ENCODE results near the gene RAB11FIP2. TPM values are rescaled to one million over a fixed set of nuclear protein-coding genes. Genes with fewer than 3 reads are reported as not detected.

The RAB11FIP2 gene
- total and polyA plus RNA-seq, 2 of the 8 experiments (the other 6 are each of a cell fraction or from before 2014, with no cell fraction given): 3.1 to 12.7 TPM

DNA sequence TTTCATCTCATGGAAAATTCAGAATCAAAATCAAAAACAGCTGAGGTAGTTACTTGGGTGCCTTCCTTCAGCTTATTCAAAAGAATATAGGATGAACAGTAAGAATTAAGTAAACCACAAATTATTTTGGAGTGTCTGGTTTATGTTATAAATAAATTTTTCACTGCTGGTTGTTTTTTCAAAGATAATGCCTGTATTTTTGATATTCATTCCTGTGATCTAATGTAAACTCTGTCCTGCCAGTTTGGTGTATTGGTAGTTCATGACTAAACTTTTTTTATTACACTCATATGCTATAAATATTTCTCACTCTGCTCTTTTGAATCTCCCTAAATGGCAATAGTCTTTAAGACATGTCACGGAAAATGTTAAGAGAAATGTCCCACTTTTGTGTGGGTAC is 11.6 kb upstream of the RAB11FIP2 start:
- no peak overlapping the region for H2BK5ac ChIP-seq (ENCODE audit: low read depth, low read length)
- H4K8ac ChIP-seq (ENCODE audit: extremely low read depth, insufficient read depth, low read length): no peak overlapping the region
- H2BK12ac ChIP-seq (ENCODE audit: low read depth, low read length): no peak overlapping the region
- H2BK120ac ChIP-seq (replicated peaks; ENCODE audit: low read depth, low read length): no peak overlapping the region
- H2BK15ac ChIP-seq (ENCODE audit: low read length): no peak overlapping the region
- ChIA-PET CTCF (ENCODE audit: partially characterized antibody) (no interaction called here), POLR2A (ENCODE audit: partially characterized antibody) (no interaction called here)
- H3K4me2 ChIP-seq (ENCODE audit: insufficient read depth in 1 of 2, low read depth in 2 of 2, low read length in 2 of 2): no peak overlapping the region
- no peak overlapping the region for H3K18ac ChIP-seq (ENCODE audit: extremely low read depth, low read length)
- H3K4me3 ChIP-seq (ENCODE audit: extremely low read depth in 1 of 4, insufficient read depth in 2 of 4, low read depth in 3 of 4, low read length in 4 of 4): no peak overlapping the region
- no peaks in the 10 kb centered on the region for H3K79me2 ChIP-seq (ENCODE audit: control insufficient read depth in 1 of 2, insufficient read depth in 2 of 2, low read length in 2 of 2)
- H3K9ac ChIP-seq (replicated peaks in 1 of 4; ENCODE audit: extremely low read depth in 1 of 4, low read depth in 3 of 4, low read length in 3 of 4): no peak overlapping the region
- peaks cover 0 to 6% (median 5%) of the 10 kb centered on the region in 4 experiments; a peak in 4 of 7 replicates for H3K4me1 ChIP-seq (replicated peaks in 1 of 4; ENCODE audit: control insufficient read depth in 3 of 4, insufficient read depth in 4 of 4, low read length in 3 of 4)
- no peak overlapping the region for H2BK20ac ChIP-seq (ENCODE audit: low read length)
- FAIRE-seq (no peak), DNase-seq (ENCODE audit: low read depth in 1 of 2, low spot score in 2 of 2) (no peak)
- no peak overlapping the region for H4K91ac ChIP-seq (replicated peaks; ENCODE audit: insufficient read length, low read length)
- no peak overlapping the region for H3K23ac ChIP-seq (ENCODE audit: insufficient read length)
- H4K20me1 ChIP-seq (replicated peaks in 1 of 2; ENCODE audit: control insufficient read depth in 1 of 2, insufficient read depth in 2 of 2, low read length in 2 of 2): no peaks in the 10 kb centered on the region
- H3K23me2 ChIP-seq (ENCODE audit: low read depth, low read length): no peaks in the 10 kb centered on the region
- H2AK5ac ChIP-seq (ENCODE audit: low read depth, low read length): no peak overlapping the region
- no peak overlapping the region for H3K27ac ChIP-seq (ENCODE audit: low read depth, low read length)
- no peak overlapping the region for H2AFZ ChIP-seq (ENCODE audit: low read length)
- no peak overlapping the region for H4K5ac ChIP-seq (ENCODE audit: insufficient read length, low read depth, low read length)
- H3K36me3 ChIP-seq (ENCODE audit: control insufficient read depth in 2 of 4, insufficient read depth in 4 of 4, low read length in 3 of 4): no peaks in the 10 kb centered on the region
- H3K9me3 ChIP-seq (ENCODE audit: insufficient read depth in 2 of 2, low read depth in 1 of 2, low read length in 1 of 2): no peaks in the 10 kb centered on the region
- WGBS, 2 experiments (ENCODE audit: extremely low coverage in 1 of 2, insufficient coverage in 1 of 2, insufficient read length in 1 of 2, insufficient replicate concordance in 2 of 2, low coverage in 1 of 2, low lambda C conversion rate in 2 of 2, missing lambda C conversion rate in 1 of 2): 100% methylated on average over 1 of the region's 1 CpG; no CpG with 5 or more reads in 1 of the 2 experiments
- no peaks in the 10 kb centered on the region for H3K27me3 ChIP-seq (replicated peaks in 1 of 4; ENCODE audit: control insufficient read depth in 3 of 4, extremely low read depth in 1 of 4, insufficient read depth in 3 of 4, low read length in 3 of 4)
- H3K14ac ChIP-seq (ENCODE audit: insufficient read length): no peak overlapping the region
- H3K79me1 ChIP-seq (ENCODE audit: low read depth, low read length): no peaks in the 10 kb centered on the region
- H3K56ac ChIP-seq (replicated peaks; ENCODE audit: insufficient read length, low read depth, low read length): no peak overlapping the region
- H3K4ac ChIP-seq (replicated peaks; ENCODE audit: insufficient read length, low read depth, low read length): no peak overlapping the region
- no peak for TF ChIP-seq ZNF274 (IDR thresholded peaks at IDR 0.05; ENCODE audit: borderline replicate concordance, extremely low read depth, low read length)
- TF ChIP-seq, protein P1, sequence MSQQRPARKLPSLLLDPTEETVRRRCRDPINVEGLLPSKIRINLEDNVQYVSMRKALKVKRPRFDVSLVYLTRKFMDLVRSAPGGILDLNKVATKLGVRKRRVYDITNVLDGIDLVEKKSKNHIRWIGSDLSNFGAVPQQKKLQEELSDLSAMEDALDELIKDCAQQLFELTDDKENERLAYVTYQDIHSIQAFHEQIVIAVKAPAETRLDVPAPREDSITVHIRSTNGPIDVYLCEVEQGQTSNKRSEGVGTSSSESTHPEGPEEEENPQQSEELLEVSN (IDR thresholded peaks at IDR 0.05): no peak
- no peak for TF ChIP-seq SUZ12 (IDR thresholded peaks at IDR 0.05; ENCODE audit: low read length)
- TF ChIP-seq, protein P2, sequence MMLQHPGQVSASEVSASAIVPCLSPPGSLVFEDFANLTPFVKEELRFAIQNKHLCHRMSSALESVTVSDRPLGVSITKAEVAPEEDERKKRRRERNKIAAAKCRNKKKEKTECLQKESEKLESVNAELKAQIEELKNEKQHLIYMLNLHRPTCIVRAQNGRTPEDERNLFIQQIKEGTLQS (IDR thresholded peaks at IDR 0.05; ENCODE audit: insufficient read depth, low read depth, low read length): no peak
- no peak for TF ChIP-seq KDM4A (IDR thresholded peaks at IDR 0.05; ENCODE audit: low read depth, low read length, severe bottlenecking)
- no peak for TF ChIP-seq TBP (IDR thresholded peaks at IDR 0.05; ENCODE audit: low read depth, low read length)
- TF ChIP-seq CBX5 (IDR thresholded peaks at IDR 0.05; ENCODE audit: low read depth, low read length): no peak
- no peak for TF ChIP-seq HDAC6 (IDR thresholded peaks at IDR 0.05; ENCODE audit: low read depth, low read length)
- no peak for TF ChIP-seq KDM5A (IDR thresholded peaks at IDR 0.05; ENCODE audit: low read length)
- TF ChIP-seq SP1 (IDR thresholded peaks at IDR 0.05; ENCODE audit: low read depth, low read length): no peak
- no peak for TF ChIP-seq PHF8 (conservative IDR thresholded peaks at IDR 0.05; ENCODE audit: low read depth, low read length)
- TF ChIP-seq FOSL1 (IDR thresholded peaks at IDR 0.05; ENCODE audit: insufficient read depth, low read depth, low read length): no peak
- TF ChIP-seq SRF (IDR thresholded peaks at IDR 0.05; ENCODE audit: low read depth, low read length): no peak
- no peak for TF ChIP-seq EGR1 (IDR thresholded peaks at IDR 0.05; ENCODE audit: borderline replicate concordance, low read depth, low read length)
